Endothelial cell of umbilical vein (primary cell): ENCODE results near the gene MED12L. TPM values are rescaled to one million over a fixed set of nuclear protein-coding genes. Genes with fewer than 3 reads are reported as not detected.

ENCODE experiments used
- BruUV-seq: library from RNA; stranded (reverse); fragments of 400-500 nt; replicated peaks from 2 replicates; lab custom pipeline; 2021; lab: Mats Ljungman, UMichigan
- CTCF ChIA-PET: fragments of 300-600, 350-600 bp; sonication (Branson Sonifier 250); formaldehyde crosslinking; loops from one replicate; lab custom pipeline; 2021; ENCODE audit warnings: antibody characterized with exemption, inconsistent platforms; lab: Charles Lee
- POLR2A ChIA-PET: fragments of 300-600, 350-600 bp; sonication (Branson Sonifier 250); formaldehyde crosslinking; loops from one replicate; lab custom pipeline; 2021; ENCODE audit warnings: antibody characterized with exemption, inconsistent platforms; lab: Charles Lee
- DNase-seq: peaks from one replicate; pipeline ENCODE4 v3.0.0-alpha.2; 2011; ENCODE audit warnings: low read depth, low spot score
- FAIRE-seq: peaks from 2 replicates; lab custom pipeline; 2011; peaks lifted over from hg19 to GRCh38; lab: Jason Lieb, UNC
- H2AFZ ChIP-seq: 2 replicates; pipeline ENCODE4 v1.6.0; 2012; ENCODE audit warnings: low read depth, low read length, control low read depth, inconsistent platforms
- H3K27ac ChIP-seq: 2 replicates; pipeline ENCODE4 v1.5.1; 2011; ENCODE audit warnings: low read depth, mild to moderate bottlenecking, control low read depth, low read length, moderate library complexity; ENCODE audit not compliant: insufficient read depth
- H3K27me3 ChIP-seq, 2 experiments: 2 replicates each; pipeline versions ENCODE4 v1.6.0 to v1.6.1; 2011; ENCODE audit warnings: low read length in 2 of 2, mixed read lengths in 1 of 2; ENCODE audit not compliant: control insufficient read depth in 2 of 2, insufficient read depth in 2 of 2
- H3K36me3 ChIP-seq, 2 experiments: 2 replicates in 1 of 2; 3 replicates in 1 of 2; pipeline ENCODE4 v1.5.1; 2011; ENCODE audit warnings: low read length in 2 of 2, mild to moderate bottlenecking in 1 of 2, moderate library complexity in 1 of 2; ENCODE audit not compliant: control insufficient read depth in 2 of 2, insufficient read depth in 2 of 2; ENCODE audit errors: extremely low read depth in 1 of 2
- H3K4me1 ChIP-seq: 3 replicates; pipeline ENCODE4 v1.5.1; 2011; ENCODE audit warnings: mild to moderate bottlenecking, low read length; ENCODE audit not compliant: control insufficient read depth, insufficient read depth; ENCODE audit errors: extremely low read depth
- H3K4me2 ChIP-seq: 2 replicates; pipeline ENCODE4 v1.6.1; 2011; ENCODE audit warnings: low read length, control low read depth, mixed read lengths; ENCODE audit not compliant: insufficient read depth
- H3K4me3 ChIP-seq, 3 experiments: fragments of 200-600 bp in 1 of 3; sonication (generic), shearing (Covaris generic) in 1 of 3; replicated peaks in 1 of 3; 2 replicates each; pipeline ENCODE4 v1.5.1; 2011 to 2016; ENCODE audit warnings: control low read depth in 3 of 3, low read length in 3 of 3, mild to moderate bottlenecking in 2 of 3, inconsistent platforms in 1 of 3, low read depth in 1 of 3, moderate library complexity in 1 of 3; ENCODE audit not compliant: insufficient read depth in 1 of 3
- H3K79me2 ChIP-seq: 2 replicates; pipeline ENCODE4 v1.6.0; 2012; ENCODE audit warnings: low read length, inconsistent platforms; ENCODE audit not compliant: control insufficient read depth, insufficient read depth
- H3K9ac ChIP-seq: replicated peaks from 2 replicates; pipeline ENCODE3; 2011; ENCODE audit warnings: low read length, control low read depth; ENCODE audit not compliant: insufficient read depth; ENCODE audit errors: extremely low read depth
- H3K9me1 ChIP-seq: replicated peaks from 3 replicates; pipeline ENCODE4 v1.6.0; 2011; ENCODE audit warnings: mild to moderate bottlenecking, low read length; ENCODE audit not compliant: control insufficient read depth, insufficient read depth; ENCODE audit errors: extremely low read depth
- H3K9me3 ChIP-seq: replicated peaks from 2 replicates; pipeline ENCODE4 v1.5.1; 2012; ENCODE audit warnings: low read length, inconsistent platforms; ENCODE audit not compliant: control insufficient read depth, insufficient read depth
- H4K20me1 ChIP-seq: replicated peaks from 2 replicates; pipeline ENCODE3; 2011; ENCODE audit warnings: mild to moderate bottlenecking, low read length; ENCODE audit not compliant: control insufficient read depth, insufficient read depth; ENCODE audit errors: extremely low read depth
- CTCF ChIP-seq, 2 donors: IDR thresholded peaks; 1 replicate in 1 of 2; 2 replicates in 1 of 2; pipeline ENCODE4 v1.5.1; 2011; ENCODE audit warnings: low read length in 2 of 2, mild to moderate bottlenecking in 2 of 2, moderate library complexity in 2 of 2, control low read depth in 1 of 2, inconsistent platforms in 1 of 2, low read depth in 1 of 2; ENCODE audit not compliant: insufficient read depth in 1 of 2; ENCODE audit errors: extremely low read depth in 1 of 2
- EZH2 ChIP-seq: IDR thresholded peaks from 2 replicates; pipeline ENCODE4 v1.6.1; 2012; ENCODE audit warnings: borderline replicate concordance, low read depth, mild to moderate bottlenecking, moderate library complexity, low read length, inconsistent platforms; ENCODE audit not compliant: severe bottlenecking
- FOS ChIP-seq: IDR thresholded peaks from 2 replicates; pipeline ENCODE4 v1.6.1; 2011; ENCODE audit warnings: mild to moderate bottlenecking, low read length, moderate library complexity, borderline replicate concordance; ENCODE audit not compliant: insufficient read depth
- GATA2 ChIP-seq: IDR thresholded peaks from 2 replicates; pipeline ENCODE4 v1.7.0; 2011; ENCODE audit warnings: low read depth, mild to moderate bottlenecking, moderate library complexity, mixed read lengths, low read length; ENCODE audit not compliant: insufficient read length, insufficient read depth
- JUN ChIP-seq: IDR thresholded peaks from 2 replicates; pipeline ENCODE4 v1.6.1; 2011; ENCODE audit warnings: borderline replicate concordance, low read depth; ENCODE audit not compliant: insufficient read length, insufficient read depth
- MYC ChIP-seq: IDR thresholded peaks from one replicate; pipeline ENCODE4 v1.6.1; 2011; ENCODE audit warnings: mild to moderate bottlenecking, low read depth, low read length
- dilution Hi-C: fragments of 300-500 bp; cut with MboI; formaldehyde crosslinking; loops from one replicate; pipeline ENCODE4 v1.15.0; 2019; ENCODE audit warnings: low sequenced_read_pairs; ENCODE audit not compliant: extremely low pct_ligation_motif_present
- intact Hi-C: fragments of 100-400 bp; cut with micrococcal nuclease; formaldehyde crosslinking; loops from one replicate; pipeline ENCODE4 v1.10.0; 2022
- polyA plus RNA-seq, 4 experiments: library from polyadenylated mRNA; depleted of rRNA in 3 of 4; stranded (reverse) in 3 of 4; unstranded in 1 of 4; fragments of >200 nt; gene quantifications; 2 replicates each; pipeline versions ENCODE4 v1.2.1 to v1.2.3, GENCODE V29; 2011 to 2012; ENCODE audit warnings: missing spikeins in 1 of 4
- total RNA-seq: library from RNA; stranded (reverse); gene quantifications from 2 replicates; pipeline ENCODE4 v1.2.3, GENCODE V29; 2021
- TF ChIP-seq, protein P1 (sequence below): IDR thresholded peaks from 2 replicates; pipeline ENCODE4 v1.6.1; 2011; ENCODE audit not compliant: insufficient read depth, insufficient read length

The MED12L gene
- total and polyA plus RNA-seq, 2 donors (not counting 3 experiments of a cell fraction or from before 2014, with no cell fraction given) = 0.03 to 0.27 TPM

DNA sequence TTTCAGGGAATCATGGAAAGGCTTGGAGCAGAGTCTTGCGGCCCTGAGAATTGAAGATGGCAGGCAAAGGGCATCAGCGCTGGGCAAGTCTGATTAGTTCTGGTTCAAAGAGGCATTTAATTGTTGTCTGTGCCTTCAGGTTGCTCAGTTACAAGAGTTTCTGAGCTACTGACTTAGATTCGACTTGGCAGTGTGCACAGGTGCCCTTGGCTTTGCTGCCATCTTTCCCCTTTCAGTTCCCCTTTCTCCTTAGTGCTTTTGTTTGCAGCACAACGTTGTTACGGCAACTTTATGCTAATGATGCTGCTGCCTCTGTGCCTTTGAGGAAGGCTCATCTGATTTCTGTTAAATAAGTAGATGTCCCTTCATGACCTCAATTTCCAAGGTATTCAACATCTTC is 180.4 kb downstream of the MED12L start:
- FAIRE-seq = no peak
- Histone ChIP-seq H3K27me3 (peaks cover 2 to 4% of the 10 kb centered on the region in 2 experiments), H3K79me2 (no peaks in the 10 kb centered on the region), H4K20me1 (no peaks in the 10 kb centered on the region), H3K9me1 (no peaks in the 10 kb centered on the region), H3K4me2 (no peak overlapping the region), H3K4me1 (no peaks in the 10 kb centered on the region), H3K36me3 (no peaks in the 10 kb centered on the region), H3K4me3 (no peak overlapping the region), H3K9me3 (no peaks in the 10 kb centered on the region), H3K9ac (no peak overlapping the region), H2AFZ (no peak overlapping the region), H3K27ac (no peak overlapping the region)
- no peak for DNase-seq
- POLR2A ChIA-PET = no interaction called here
- no TSS peak for BruUV-seq
- dilution Hi-C loops (no loop called here), intact Hi-C loops (no loop called here)
- CTCF ChIA-PET = no interaction called here
- TF ChIP-seq FOS (no peak), GATA2 (no peak), CTCF (IDR thresholded peaks at IDR 0.05; ENCODE audit: extremely low read depth in 1 of 2, insufficient read depth in 1 of 2, low read depth in 1 of 2, low read length in 2 of 2) (no peak), MYC (no peak), JUN (no peak)

DNA sequence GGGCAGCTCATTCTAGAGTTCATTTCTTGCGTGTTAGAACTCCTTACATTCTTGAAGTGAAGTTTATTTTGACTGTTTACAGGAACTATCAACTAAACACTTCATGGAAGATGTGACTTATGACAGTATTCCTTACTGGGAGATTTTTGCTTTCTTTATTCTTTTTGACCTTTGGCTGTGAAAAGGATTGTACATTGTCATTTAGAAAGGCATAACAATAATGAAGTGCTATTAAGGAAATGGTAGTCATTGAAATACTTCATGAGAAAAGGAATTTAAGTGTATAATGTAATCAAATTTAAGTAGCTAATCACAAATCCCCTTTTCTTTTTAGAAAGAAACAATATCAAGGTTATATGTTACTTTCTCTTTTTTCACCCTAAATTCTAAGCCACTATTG is 181.6 kb downstream of the MED12L start:
- intact Hi-C loops = no loop called here

More for the DNA sequence above, 181.6 kb downstream of the MED12L start:
- Histone ChIP-seq H3K9me3 (no peaks in the 10 kb centered on the region), H3K4me1 (no peaks in the 10 kb centered on the region), H3K36me3 (no peaks in the 10 kb centered on the region), H3K27me3 (peaks cover 2 to 4% of the 10 kb centered on the region in 2 experiments), H3K4me3 (no peak overlapping the region), H3K9me1 (no peaks in the 10 kb centered on the region), H4K20me1 (no peaks in the 10 kb centered on the region), H3K9ac (no peak overlapping the region), H3K79me2 (no peaks in the 10 kb centered on the region), H3K4me2 (no peak overlapping the region), H3K27ac (no peak overlapping the region), H2AFZ (no peak overlapping the region)
- FAIRE-seq (no peak), DNase-seq (no peak)
- ChIA-PET POLR2A (no interaction called here), CTCF (interaction anchor here (0.6 to 1.2 kb wide), 3 partner anchors 39 to 99 kb away, joined by 3 to 4 read pairs (median 4); no protein-coding TSS in a partner anchor)
- BruUV-seq = no TSS peak
- dilution Hi-C loops = no loop called here
- no peak for TF ChIP-seq MYC
- TF ChIP-seq, protein P1, sequence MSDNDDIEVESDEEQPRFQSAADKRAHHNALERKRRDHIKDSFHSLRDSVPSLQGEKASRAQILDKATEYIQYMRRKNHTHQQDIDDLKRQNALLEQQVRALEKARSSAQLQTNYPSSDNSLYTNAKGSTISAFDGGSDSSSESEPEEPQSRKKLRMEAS = no peak
- no peak for TF ChIP-seq EZH2
- TF ChIP-seq FOS = no peak
- no peak for TF ChIP-seq JUN
